IPS-11a (cell line): ENCODE results near the gene ANKS1B.
"Not testable (repeated sequence)": the region's sequence is repeated elsewhere in the genome, so short reads cannot be mapped to it uniquely, and the experiment has no call there.

ENCODE experiments used
- H3K4me3 ChIP-seq: one replicate; pipeline ENCODE4 v1.5.1; 2013; ENCODE audit warnings: low read depth, low read length, control low read depth

ANKS1B gene

DNA sequence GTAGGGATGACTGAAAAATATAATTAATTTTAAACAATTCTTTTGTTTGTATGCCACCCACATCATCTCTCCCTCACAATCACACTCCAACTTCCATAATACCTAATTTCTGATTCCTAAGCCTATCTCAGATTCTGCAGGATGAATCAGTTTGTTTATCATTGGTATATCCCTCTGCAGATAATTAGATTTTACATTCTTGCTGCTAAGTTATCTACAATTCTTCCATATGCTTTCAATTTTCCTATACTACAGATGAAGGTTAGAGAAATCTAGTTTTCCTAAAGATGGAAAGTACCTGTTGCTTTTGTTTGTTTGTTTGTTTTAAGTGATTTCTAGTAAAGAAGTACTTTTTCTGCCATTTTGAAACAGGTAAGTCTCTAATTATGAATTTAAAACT lies 105.3 kb downstream of the ANKS1B start:
- no peak overlapping the region for H3K4me3 ChIP-seq

DNA sequence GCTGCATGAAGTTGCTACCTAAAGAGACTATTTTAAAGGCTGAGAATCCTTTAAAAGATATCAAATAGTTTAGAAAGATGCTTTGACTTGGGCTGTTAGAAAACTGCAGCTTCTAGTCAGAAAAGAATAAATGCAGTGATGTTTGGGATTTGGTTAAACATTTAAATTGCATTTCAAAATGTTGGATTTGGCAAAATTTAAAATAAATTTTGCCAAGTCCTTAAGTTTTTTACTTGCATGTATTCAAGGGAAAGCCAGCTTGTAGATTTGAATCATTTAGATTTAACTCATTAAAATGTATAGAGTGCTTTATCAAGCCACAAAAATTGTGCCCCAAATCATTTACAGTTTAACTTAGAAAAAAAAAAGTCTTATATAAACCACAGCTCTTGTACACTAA lies 109.7 kb downstream of the ANKS1B start:
- H3K4me3 ChIP-seq, result no peak overlapping the region

DNA sequence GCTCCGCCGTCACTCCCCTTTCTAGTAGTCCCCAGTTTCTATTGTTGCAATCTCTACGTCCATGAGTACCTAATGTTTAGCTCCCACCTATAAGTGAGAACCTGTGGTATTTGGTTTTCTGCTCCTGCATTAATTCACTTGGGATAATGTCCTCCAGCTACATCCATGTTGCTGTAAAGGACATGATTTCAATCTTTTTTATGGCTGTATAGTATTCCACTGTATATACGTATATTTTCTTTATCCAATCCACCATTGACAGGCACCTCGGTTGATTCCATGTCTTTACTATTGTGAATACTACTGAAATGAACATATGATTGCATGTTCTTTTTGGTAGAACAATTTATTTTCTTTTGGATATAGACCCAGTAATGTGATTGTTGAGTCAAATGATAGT lies 114.7 kb downstream of the ANKS1B start:
- no peak overlapping the region for H3K4me3 ChIP-seq

DNA sequence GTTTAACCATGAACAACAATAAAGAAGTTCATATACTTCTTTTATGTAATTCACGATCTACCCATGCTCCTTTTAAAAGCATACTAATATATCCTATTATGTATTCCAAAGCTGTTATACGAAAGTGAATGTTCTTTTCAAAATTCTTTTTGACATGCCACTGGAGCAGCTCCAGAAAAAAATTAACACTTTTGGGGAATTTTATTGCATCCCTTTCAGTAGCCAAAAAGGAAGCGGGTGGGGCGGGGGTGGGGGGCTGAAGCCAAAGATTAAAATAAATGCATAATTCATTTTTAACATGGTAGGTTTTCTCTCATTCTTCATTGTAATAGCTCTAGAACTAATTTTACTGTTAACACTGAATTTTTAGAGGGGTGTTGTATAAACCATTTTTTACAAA lies 123.0 kb downstream of the ANKS1B start:
- no peak overlapping the region for H3K4me3 ChIP-seq

DNA sequence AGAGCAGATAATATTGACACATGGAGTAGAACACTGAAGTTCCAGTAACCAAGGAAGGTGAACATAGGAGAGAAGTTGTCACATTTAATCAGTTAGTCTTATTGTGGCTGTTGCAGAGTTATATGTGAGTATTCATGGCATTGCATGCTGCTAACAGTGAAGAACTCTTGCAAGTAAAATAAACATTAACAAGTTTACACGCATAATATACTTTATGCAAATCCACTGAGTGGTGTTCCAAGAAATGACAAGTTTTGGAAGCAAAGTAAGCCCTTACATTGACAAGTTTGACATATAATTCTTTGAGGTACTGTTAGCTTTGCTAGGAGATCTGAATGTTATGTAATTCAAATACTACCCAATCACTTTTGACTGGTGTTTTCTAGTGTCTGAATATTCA lies 125.6 kb downstream of the ANKS1B start:
- no peak overlapping the region for H3K4me3 ChIP-seq

DNA sequence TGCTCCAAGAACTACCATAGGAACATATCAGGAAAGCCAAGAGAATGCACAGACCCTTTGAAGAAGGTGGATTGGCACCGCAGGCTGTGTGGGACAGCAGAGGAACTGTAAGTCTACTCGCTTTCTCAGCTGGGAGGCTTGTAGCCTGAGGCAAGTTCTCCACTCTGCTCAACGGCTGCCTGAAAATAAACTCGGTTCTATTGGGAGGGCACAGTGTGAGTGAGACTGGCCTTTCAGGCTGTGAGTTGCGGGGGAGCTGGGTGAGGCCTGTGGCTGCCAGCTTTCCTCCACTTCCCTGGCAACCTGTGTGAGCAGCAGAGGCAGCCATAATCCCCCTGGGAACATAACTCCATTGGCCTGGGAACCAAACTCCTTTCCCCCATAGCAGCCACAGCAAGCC lies 132.1 kb downstream of the ANKS1B start:
- H3K4me3 ChIP-seq, result no peak overlapping the region

DNA sequence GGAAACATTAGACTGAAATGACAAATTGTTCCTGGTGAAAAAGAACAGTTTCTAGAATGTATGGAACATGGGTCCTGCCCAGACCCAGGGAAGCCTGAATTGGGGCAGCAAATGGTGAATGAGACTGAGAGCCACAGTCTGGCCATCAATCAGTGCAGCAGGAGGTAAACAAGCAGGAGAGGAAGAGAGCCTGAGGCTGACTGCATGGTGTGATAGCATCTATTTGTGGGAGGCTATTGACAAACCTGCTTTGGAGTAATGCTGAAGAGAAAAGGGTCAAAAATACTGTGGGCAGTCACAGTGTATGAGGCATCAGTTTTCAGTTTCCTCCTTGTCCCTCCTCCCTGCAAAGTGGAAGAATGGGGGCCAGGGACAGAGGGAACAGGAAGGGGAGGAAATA lies 136.8 kb downstream of the ANKS1B start:
- no peak overlapping the region for H3K4me3 ChIP-seq

DNA sequence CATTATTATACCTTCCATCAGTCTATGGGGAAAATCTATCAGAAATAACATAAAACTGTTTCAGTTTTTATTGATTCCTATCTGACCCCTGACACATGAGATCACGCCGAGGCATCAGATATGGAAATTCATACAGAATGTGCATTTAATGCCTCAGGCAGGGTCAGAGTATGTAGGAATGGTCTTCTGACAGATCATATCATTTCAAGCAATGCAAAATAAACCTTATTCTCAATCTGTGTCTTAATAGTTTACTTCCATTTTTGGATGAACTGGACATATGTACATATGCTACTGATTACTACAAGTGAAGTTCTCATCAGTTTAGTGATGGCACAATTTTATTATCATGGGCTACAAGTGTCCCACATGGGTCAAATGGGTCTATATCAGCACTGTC lies 150.0 kb downstream of the ANKS1B start:
- no peak overlapping the region for H3K4me3 ChIP-seq

DNA sequence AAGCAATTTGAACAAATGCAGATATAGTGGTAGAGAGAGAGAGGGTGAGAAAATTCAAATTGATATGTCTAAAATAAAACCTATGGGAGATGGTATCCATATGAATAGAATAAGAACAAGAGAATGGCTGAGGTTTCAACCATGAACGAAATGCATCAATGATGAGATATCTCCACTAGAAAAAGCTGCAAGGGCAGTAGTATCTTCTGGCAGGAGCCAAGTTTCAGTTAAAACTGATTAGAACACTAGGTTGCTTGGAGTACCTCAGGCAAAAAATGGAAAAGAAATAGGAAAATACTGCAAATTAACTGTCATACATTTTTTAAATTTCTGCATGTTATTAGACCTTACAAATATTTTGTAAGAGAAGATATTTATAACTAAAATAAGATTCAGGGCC lies 151.3 kb downstream of the ANKS1B start:
- no peak overlapping the region for H3K4me3 ChIP-seq

DNA sequence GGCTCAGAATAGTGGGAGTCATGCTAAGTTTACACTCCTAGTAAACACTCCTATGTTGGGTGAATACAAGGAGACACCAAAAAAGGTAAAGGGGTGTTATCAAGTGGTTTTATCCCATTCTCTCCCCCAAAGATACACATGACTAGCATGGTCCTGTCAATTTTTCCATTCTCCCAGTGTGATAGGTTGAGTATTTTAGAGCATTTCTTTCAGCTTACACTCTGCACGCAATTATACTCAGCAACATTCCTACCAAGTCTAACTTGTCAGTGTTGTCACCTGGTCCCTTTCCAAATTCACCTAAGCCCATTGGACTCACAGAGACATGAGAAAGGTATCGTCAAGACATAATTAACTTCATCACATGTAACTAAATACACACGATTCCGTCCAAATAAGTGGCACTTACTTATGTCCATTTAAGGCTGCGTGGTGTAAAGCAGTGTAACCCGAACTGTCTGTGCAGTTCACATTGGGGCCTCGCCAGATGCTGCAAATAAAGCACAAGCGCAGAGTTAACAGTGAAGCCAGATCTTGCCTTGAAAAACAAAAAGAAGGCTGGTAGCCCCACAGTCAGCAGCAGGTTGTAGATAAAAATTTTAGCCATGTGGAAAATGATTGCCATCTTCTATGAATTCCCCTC lies 159.7 kb downstream of the ANKS1B start:
- H3K4me3 ChIP-seq, result no peak overlapping the region

DNA sequence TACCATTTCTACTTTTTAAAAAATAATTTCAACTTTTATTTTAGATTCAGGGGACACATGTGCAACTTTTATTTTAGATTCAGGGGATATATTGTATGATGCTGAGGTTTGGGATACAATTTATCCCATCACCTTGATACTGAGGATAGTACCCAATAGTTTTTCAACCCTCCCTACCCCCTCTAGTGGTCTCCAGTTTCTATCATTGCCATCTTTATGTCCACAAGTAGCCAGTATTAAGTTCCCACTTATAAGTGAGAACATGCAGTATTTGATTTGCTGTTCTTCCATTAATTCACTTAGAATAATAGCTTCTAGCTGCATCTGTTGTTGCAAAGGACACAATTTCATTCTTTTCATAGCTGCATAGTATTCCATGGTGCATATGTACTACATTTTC lies 162.5 kb downstream of the ANKS1B start:
- no peak overlapping the region for H3K4me3 ChIP-seq

DNA sequence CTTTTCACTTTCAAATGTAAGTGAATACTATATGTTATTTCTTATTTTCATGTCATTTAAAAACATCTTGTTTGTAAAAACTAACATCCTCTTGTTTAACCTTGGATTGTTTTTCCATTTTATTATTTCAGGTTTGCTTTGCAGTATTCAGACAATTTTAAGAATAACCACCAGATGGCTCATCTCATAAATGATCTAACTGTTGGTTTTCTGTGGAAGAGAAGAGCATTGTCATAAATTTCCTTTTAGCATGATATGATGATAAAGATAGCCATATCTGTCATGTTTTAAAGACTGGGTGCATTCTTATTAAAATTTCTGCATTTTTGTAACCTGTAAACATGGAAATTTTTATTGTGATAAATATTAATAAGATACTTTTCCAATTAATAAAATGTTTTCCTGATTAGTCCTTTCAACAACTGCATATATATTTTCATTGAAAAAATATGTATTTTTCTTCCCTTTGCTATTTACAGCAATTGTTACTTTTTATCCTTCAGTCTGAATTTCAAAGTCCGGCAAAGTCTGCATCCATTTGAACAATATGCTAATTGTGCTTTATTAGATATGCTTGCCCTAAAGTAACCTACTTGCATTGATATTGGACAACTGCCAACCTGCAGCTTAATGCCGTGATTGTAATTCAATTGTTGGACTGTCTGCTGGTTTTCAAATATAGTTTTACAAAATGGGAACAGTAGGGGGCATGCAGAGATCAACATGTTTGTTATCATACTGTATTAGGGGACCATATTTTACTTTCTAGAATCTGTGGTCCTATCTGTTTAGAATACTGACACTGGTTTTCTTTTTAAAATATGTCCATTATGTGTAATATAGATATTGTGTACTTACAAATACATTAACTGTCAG lies 173.8 kb downstream of the ANKS1B start:
- no peak overlapping the region for H3K4me3 ChIP-seq

DNA sequence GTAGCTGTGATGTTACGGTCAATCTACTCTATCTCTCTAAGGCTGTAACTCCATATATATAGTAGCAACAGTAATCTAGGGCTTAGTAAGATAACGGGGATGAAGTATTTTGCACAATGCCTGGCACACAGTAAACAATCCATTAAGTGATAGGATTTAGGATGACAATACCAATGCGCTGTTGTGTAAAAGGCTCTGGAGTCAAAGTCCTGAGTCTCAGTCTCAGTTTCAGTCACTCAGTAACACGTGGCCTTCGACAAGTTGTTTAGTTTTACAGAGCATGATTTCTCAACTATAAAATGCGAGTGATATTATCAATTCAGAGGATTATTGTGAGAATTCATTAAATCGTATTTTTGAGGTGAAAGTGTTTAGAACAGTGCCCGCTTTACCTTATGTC lies 174.8 kb downstream of the ANKS1B start:
- no peak overlapping the region for H3K4me3 ChIP-seq

DNA sequence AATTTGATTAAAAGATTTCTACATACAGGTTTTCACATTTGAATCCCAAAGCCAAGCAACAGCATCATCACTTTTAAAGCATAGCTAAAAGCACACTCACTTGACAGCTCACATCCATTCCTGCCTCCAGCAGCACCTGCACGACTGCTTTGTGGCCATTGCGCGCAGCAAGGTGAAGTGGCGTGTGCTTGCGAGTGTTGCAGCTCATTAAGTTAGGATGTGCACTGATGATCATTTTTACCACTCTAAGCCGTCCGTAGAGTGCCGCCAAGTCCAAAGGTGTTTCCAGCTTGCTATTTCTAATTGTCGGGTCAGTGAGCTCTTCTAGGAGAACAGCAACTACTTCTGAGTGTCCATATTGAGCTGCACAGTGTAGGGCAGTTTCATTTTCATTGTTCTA lies 178.4 kb downstream of the ANKS1B start:
- H3K4me3 ChIP-seq, result no peak overlapping the region

DNA sequence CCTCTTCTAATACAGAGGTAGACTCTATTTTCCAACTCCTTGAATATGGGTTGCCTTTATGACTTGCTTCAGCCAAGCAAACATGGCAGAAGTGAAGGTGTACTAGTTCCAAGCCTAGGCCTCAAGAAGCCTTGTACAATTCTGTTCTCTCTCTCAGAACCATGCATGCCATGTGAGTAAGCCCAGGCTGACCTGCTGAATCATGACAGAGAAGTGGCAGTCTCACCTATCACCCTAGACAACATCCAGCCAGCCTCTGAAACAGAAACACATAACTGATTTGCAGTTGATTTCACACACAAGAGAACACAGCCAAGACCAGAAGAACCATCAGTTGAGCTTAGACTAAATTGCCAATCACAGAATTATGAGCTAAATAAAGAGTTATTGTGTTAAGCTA lies 180.0 kb downstream of the ANKS1B start:
- no peak overlapping the region for H3K4me3 ChIP-seq

DNA sequence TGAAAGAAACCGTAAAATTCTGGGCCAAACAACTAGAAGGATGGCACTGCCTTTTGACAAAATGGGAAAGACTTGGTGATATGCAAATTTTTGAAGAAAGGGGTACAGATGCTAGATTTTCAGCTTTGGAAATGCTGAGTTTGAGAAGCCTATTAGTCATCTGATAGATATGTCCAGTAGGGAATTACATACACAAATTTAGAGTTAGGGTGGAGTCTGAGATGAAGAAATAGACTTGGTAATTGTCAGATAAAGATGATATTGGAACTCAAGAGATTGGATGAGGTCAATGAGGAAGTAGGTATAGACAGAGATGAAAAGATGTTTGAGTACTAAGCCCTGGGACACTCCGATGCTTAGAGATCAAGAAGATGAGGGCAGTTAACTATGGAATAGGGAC lies 184.1 kb downstream of the ANKS1B start:
- no peak overlapping the region for H3K4me3 ChIP-seq

DNA sequence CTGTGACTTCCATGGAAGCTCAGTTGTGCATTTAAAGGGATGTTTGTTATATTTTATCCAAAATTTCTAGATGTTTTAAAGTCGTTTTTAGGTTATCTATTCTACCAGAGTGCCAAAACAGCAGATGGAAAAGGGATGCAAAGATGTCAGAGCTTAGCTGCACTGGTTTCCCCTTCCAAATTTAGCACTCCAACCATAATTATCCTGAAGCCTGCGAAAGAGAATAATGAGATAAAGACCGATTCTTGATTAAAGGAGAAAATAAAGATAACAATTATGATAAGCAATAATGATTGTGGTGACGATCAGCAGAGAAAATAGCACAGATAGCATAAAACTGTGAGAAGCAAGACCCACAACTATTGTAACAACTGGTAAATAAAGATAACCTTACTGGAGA lies 186.8 kb downstream of the ANKS1B start:
- H3K4me3 ChIP-seq, result not testable (repeated sequence)

DNA sequence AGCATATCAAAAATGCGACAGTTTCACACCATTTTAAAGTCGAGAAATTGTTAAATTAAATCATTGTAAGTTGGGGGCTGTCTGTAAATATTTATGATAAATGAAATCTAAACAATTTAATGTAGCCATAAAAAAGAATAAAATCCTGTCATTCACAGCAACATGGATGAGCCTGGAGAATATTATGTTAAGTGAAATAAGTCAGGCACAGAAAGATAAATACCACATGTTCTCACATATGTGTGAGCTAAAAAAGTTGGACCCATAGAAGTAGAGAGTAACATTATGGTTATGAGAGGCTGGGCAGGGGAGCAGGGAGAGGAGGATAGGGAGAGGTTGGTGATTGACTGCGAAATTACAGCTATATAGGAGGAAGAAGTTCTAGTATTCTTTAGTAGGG lies 201.3 kb downstream of the ANKS1B start:
- H3K4me3 ChIP-seq, result no peak overlapping the region

DNA sequence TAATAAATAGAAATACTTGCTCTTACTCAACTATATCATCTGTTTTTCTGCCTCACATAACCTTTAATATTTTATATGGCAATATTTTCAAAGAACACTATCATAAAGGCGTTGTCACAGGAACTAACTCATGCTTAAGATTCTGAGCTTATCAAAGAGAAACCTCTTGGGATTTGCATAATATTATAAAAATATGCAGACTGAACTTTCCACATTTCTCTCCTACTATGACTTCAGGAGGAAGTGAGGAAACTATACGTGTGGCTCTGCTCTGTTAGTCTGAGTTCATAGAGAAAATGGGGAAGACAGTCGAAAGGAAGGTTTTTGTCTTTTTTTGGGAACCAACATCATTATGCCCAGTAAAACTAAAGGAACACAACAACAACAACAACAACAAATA lies 212.5 kb downstream of the ANKS1B start:
- H3K4me3 ChIP-seq, result no peak overlapping the region

DNA sequence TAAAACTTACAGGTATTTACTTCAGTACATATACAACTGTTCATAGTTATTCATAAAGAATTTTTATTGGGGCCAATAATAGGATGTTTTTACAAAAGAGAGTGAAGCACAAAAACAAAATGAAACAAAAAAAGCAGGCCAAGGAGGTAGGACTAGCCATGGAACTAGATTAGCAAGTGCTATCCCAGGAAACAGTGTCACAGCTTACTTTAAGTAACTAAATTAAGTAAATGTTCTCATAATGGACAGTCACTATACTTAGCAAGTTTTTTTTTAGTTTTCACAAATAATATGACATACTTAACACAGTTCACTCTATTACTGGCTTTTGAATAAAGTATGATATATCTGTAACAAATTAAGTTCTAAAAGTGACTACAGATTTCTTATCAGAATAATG lies 213.1 kb downstream of the ANKS1B start:
- no peak overlapping the region for H3K4me3 ChIP-seq

DNA sequence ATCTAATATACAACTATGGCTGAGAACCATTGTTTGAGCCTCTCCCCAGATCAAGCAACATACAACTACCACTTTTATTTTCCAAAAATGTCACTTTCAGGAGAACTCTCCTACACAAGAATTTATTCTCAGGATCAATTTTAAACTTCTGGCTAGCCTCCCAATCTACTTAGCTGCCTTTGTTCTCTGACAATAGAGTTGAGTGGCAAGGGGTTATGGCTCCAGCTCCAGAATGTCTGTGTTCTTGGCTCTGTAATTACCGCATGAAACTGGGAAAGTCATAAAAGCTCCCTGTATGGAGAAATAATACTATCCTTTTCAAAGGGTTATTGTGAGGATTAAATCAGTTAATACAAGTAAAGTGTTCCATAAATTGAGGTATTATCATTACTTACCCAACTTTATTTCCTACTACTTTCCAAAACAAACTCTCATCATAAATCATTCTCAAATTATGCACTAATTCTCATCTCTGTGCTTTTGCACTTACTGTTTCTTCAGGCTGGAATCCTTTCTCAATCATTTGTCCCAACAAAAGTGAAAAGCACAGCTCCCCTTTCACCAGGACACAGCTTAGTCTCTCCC lies 215.2 kb downstream of the ANKS1B start:
- no peak overlapping the region for H3K4me3 ChIP-seq

DNA sequence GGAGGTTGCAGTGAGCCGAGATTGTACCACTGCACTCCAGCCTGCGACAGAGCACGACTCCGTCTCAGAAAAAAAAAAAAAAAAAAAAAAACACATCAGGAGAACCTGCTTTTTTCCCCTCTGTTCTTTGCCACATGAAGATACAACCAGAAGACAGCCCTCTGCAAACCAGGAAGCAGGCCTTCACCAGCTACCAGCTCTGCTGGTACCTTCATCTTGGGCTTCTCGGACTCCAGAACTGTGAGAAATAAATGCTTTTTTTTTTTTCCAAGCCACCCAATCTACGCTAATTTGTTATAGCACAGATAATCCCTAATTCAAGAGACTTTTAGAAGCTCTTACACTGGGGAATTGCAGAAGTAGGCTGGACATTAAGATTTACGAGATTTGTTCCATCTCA lies 216.0 kb downstream of the ANKS1B start:
- H3K4me3 ChIP-seq, result no peak overlapping the region
